IPS-18a (cell line): ENCODE data around the gene SMYD4.
"Not testable (repeated sequence)": the region's sequence is repeated elsewhere in the genome, so short reads cannot be mapped to it uniquely, and the experiment has no call there.

ENCODE experiments used
- H3K27ac ChIP-seq: one replicate; pipeline ENCODE4 v1.5.1; 2013; ENCODE audit warnings: low read length
- H3K27me3 ChIP-seq: one replicate; pipeline ENCODE4 v1.6.1; 2013; ENCODE audit warnings: mild to moderate bottlenecking, low read length; ENCODE audit not compliant: control insufficient read depth, insufficient read depth
- H3K36me3 ChIP-seq: one replicate; pipeline ENCODE4 v1.6.1; 2013; ENCODE audit warnings: low read depth, low read length; ENCODE audit not compliant: control insufficient read depth
- H3K4me1 ChIP-seq: one replicate; pipeline ENCODE4 v1.6.1; 2013; ENCODE audit warnings: low read depth, low read length; ENCODE audit not compliant: control insufficient read depth
- H3K4me3 ChIP-seq: one replicate; pipeline ENCODE4 v1.5.1; 2013; ENCODE audit warnings: low read length
- H3K9ac ChIP-seq: one replicate; pipeline ENCODE4 v1.6.1; 2013; ENCODE audit warnings: mild to moderate bottlenecking, low read length, moderate library complexity
- H3K9me3 ChIP-seq: one replicate; pipeline ENCODE4 v1.6.1; 2013; ENCODE audit warnings: low read depth, low read length; ENCODE audit not compliant: control insufficient read depth

Gene SMYD4

DNA sequence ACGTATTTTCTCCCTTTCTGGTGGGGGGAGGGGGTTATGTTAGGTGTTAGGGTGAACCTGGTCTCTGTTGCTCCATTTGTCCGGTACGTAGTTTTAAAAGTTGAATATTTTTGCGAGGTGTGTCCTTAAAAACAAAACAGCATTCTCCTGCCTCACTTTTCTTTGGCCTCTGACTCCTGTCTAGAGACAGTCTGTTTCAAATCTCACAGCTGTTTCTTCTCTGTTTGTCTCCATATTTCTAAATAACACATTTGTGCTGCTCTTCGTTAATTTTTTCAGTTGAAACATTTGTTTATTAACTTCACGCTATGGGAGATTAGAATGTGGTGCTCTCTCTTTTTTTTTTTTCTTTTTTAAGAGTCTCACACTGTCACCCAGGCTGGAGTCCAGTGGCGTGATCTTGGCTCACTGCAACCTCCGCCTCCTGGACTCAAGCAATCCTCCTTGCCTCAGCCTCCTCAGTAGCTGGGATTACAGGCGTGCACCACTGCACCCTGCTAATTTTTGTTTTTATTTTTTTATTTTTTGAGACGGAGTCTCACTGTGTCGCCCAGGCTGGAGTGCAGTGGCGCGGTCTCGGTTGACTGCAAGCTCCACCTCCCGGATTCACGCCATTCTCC is 31.8 kb upstream of the SMYD4 start:
- H3K36me3 ChIP-seq: peaks cover 8% of the 10 kb centered on the region
- H3K9me3 ChIP-seq: no peaks in the 10 kb centered on the region
- no peak overlapping the region for H3K27ac ChIP-seq
- no peaks in the 10 kb centered on the region for H3K27me3 ChIP-seq
- H3K4me3 ChIP-seq: no peak overlapping the region
- H3K4me1 ChIP-seq: no peaks in the 10 kb centered on the region
- H3K9ac ChIP-seq: no peak overlapping the region

DNA sequence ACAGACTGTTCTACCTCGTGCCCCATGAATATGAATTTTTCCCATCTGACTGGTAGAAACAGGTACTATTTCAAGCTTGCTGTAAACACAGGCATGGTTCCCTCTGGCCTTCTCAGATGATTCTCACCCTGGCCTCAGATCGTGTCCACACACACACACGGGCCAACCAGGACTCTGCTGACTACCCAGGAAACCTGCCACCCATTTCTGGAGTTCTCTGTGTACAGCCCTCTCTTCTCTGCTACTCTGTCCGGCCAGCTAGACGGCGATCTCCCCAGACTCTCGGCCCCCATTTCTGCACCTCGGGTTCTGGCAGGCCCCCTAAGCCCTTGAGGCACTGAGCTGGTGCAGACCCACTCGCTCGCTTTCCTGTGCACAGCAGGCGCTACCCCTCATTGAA is 31.3 kb upstream of the SMYD4 start:
- H3K27ac ChIP-seq: no peak overlapping the region
- no peak overlapping the region for H3K4me3 ChIP-seq
- peaks cover 8% of the 10 kb centered on the region for H3K36me3 ChIP-seq
- H3K4me1 ChIP-seq: no peaks in the 10 kb centered on the region
- H3K27me3 ChIP-seq: no peaks in the 10 kb centered on the region
- H3K9me3 ChIP-seq: no peaks in the 10 kb centered on the region
- H3K9ac ChIP-seq: no peak overlapping the region

DNA sequence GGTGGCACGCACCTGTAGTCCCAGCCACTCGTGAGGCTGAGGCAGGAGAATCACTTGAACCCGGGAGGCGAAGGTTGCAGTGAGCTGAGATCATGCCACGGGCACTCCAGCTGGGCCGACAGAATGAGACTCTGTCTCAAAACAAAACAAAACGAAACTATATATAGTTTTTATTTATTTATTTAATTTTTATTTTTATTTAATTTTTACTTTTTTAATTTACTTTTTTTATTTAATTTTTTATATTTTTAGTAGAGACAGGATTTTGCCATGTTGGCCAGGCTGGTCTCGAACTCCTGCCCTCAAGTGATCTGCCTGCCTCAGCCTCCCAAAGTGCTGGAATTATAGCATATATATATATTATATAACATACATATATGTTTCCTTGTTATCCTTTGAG is 26.8 kb upstream of the SMYD4 start:
- H3K27me3 ChIP-seq, H3K4me1 ChIP-seq, H3K9me3 ChIP-seq, H3K27ac ChIP-seq, H3K4me3 ChIP-seq, H3K9ac ChIP-seq: not testable (repeated sequence)
- peaks cover 49% of the 10 kb centered on the region for H3K36me3 ChIP-seq

DNA sequence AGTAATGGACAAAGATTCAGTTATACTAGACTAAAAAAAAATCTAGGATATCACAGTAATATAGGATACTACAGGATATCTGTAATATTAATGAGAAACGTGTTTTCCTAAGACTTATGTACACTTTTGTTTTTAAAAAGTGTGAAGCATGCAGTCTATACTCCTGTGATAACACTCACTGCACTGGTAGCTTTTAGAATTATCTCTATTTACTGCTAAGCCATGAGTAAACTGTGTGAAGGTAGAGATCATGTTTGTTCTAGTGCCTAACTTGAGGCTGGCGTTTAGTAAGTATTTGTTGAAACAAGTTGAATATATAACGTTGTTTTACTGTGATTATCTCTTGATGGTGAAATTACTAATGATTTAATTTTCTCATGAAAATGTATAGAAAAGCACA is 24.0 kb upstream of the SMYD4 start:
- H3K27me3 ChIP-seq: no peaks in the 10 kb centered on the region
- H3K27ac ChIP-seq: no peak overlapping the region
- H3K4me1 ChIP-seq: no peaks in the 10 kb centered on the region
- no peak overlapping the region for H3K9ac ChIP-seq
- H3K36me3 ChIP-seq: peaks cover 47% of the 10 kb centered on the region
- H3K4me3 ChIP-seq: no peak overlapping the region
- no peaks in the 10 kb centered on the region for H3K9me3 ChIP-seq

DNA sequence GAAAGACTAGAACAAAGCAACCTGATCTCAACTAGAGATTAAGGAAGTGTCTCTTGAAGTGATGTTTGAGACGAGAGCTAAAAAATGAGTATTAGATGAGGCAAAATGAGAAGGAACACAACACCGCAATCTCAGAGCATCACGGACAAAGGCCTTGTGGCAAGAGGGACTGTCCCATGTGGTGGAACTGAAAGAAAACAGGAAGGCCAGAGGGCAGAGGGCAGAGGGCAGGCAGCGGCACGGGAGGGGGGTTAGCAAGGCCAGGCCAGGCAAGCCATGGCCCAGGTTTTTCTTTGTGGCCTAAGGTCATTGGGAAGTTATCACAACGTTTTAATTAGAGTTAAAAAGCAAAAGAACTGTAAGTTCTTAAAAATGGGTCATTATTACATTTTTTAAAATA is 22.6 kb upstream of the SMYD4 start:
- Histone ChIP-seq H3K9me3 (no peaks in the 10 kb centered on the region), H3K4me3 (no peak overlapping the region), H3K9ac (no peak overlapping the region), H3K27me3 (no peaks in the 10 kb centered on the region), H3K27ac (no peak overlapping the region), H3K4me1 (no peaks in the 10 kb centered on the region), H3K36me3 (peaks cover 50% of the 10 kb centered on the region)

DNA sequence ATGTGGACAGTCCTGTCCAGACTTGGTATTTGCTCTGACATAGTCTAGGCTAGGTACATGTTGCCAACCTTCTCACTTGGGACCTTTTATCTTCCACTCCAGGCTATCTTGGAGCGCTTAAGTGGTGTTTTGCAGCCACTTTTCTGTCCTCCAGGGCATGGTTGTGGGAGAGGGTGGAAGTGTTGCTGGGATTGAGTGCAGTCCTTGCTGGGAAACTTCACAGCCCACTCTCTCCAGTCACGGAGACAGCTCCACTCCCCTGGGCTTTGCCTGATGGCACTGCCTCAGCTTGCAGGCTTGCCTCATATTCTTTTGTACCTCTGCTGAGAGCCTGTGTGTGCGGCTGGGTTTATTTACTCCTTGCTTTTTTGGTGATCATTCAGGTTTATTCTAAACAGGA is 17.5 kb upstream of the SMYD4 start:
- peaks cover 58% of the 10 kb centered on the region for H3K36me3 ChIP-seq
- no peak overlapping the region for H3K9ac ChIP-seq

DNA sequence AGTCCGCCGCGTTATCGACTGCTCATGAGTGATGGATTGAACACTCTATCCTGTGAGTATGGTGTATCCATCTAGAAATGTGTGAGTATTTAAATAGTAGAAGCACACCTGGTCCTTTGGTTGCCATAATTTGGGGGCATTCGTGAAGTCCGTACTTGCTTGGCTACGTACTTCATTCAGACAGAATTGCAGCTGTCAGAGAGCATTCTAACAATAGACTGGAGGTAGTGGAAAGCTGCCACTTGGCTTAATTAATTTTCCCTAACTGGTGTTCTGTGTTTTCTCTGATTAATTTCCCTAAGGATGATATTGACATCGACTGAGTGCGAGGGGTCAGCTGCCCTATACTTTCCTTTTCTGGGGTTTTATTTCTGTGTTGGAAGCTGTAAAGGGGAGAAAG is 14.2 kb upstream of the SMYD4 start:
- Histone ChIP-seq H3K36me3 (peaks cover 48% of the 10 kb centered on the region), H3K27me3 (no peaks in the 10 kb centered on the region), H3K4me3 (no peak overlapping the region), H3K27ac (no peak overlapping the region), H3K9ac (no peak overlapping the region), H3K9me3 (no peaks in the 10 kb centered on the region), H3K4me1 (no peaks in the 10 kb centered on the region)

More for the DNA sequence above, 17.5 kb upstream of the SMYD4 start:
- Histone ChIP-seq H3K9me3 (no peaks in the 10 kb centered on the region), H3K4me1 (no peaks in the 10 kb centered on the region), H3K4me3 (no peak overlapping the region), H3K27me3 (no peaks in the 10 kb centered on the region), H3K27ac (no peak overlapping the region)

DNA sequence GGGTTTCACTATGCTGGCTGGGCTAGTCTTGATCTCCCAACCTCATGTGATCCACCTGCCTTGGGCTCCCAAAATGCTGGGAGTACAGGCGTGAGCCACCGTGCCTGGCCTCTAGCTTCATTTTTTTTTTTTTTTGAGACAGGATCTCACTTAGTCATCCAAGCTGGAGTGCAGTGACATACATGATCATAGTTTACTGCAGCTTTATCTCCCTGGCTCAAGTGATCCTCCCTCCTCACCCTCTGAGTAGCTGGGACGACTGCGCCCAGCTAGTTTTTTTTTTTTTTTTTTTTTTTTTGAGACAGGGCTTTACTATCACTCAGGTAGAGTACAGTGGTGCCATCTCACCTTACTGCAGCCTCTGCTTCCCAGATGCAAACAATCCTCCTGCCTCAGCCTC is 9.8 kb upstream of the SMYD4 start:
- Histone ChIP-seq H3K9me3 (no peaks in the 10 kb centered on the region), H3K36me3 (peaks cover 20% of the 10 kb centered on the region)

DNA sequence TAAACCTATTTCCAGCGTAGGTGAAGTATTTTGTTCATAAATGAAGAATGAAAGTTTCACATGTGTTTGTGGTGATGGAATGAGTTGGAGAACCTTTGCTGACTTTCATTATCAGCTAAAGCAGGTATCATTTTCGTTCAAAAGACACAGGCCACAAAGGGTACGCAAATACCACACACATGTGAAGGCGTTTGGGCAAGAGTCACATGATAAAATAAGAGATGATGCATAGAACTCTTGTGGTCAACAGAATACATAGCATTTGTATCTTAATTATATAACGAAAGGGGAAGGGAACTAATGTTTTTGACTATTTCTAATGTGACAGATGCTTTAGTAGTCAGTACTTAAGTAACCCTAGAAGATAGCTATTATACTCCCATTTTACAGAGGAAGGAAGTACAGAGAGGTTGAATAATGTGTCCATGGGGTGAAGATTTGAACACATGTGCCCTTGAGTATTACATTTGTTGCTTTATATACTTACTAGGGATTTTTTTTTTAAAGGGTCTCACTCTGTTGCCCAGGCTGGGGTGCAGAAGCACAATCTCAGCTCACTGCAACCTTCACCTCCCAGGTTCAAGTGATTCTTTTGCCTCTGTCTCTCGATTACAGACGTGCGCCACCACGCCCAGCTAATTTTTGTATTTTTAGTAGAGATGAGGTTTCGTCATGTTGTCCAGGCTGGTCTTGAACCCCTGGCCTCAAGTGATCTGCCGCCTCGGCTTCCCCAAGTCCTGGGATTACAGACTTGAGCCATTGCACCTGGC is 4.9 kb upstream of the SMYD4 start:
- Histone ChIP-seq H3K4me1 (peaks cover 3% of the 10 kb centered on the region), H3K4me3 (no peak overlapping the region), H3K27me3 (no peaks in the 10 kb centered on the region), H3K36me3 (no peaks in the 10 kb centered on the region), H3K9ac (no peak overlapping the region), H3K9me3 (no peaks in the 10 kb centered on the region), H3K27ac (no peak overlapping the region)

More for the DNA sequence above, 9.8 kb upstream of the SMYD4 start:
- Histone ChIP-seq H3K27ac (no peak overlapping the region), H3K4me1 (no peaks in the 10 kb centered on the region), H3K4me3 (no peak overlapping the region), H3K27me3 (no peaks in the 10 kb centered on the region), H3K9ac (no peak overlapping the region)

DNA sequence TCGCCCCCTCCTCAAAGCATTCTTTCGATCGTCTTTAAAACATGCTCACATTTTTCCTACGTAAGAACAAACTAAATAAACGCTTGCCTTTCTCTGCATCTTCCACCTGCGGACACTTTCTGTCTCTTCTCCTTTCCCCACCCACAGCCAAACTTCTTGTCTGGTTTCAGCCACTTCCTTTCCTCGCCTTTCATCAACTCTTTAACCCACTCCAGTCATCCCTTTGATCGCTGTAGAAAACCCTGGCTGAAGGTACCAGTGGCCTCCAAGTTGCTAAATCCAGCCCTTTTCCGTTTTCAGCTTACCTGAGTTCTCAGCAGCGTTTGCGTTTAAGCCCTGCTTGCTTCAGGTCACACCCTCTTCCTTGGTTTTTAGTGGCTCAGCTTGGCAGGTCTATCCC is 586 bp upstream of the SMYD4 start:
- Histone ChIP-seq H3K27ac (no peak overlapping the region), H3K4me1 (peaks cover 3% of the 10 kb centered on the region), H3K9me3 (no peaks in the 10 kb centered on the region), H3K27me3 (no peaks in the 10 kb centered on the region), H3K36me3 (peaks cover 15% of the 10 kb centered on the region), H3K9ac (peak overlapping the region; percentile 70), H3K4me3 (peak overlapping the region; percentile 98)

DNA sequence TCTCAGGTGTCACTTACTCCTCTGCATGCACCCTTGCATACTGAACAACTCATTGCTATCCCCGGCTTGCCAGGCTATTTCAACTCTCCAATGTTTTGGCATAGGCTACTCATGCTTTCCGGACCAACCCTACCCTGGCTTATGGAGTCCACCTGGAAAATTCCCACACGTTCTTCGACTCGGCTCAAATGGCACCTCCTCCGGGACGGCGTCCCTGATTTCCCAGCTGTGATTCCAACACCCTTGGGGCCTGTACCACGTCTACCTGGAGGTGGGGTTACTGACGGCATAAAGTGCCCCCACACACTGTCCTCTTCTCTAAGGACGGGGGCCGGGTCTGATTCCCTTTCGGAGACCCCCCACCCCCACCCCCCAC is 498 bp downstream of the SMYD4 start:
- H3K9ac ChIP-seq: peak overlapping the region; percentile 70
- no peaks in the 10 kb centered on the region for H3K9me3 ChIP-seq
- peak overlapping the region; percentile 98 for H3K4me3 ChIP-seq
- no peaks in the 10 kb centered on the region for H3K27me3 ChIP-seq
- H3K36me3 ChIP-seq: peaks cover 21% of the 10 kb centered on the region
- peaks cover 3% of the 10 kb centered on the region for H3K4me1 ChIP-seq
- no peak overlapping the region for H3K27ac ChIP-seq
